Measurements from ENCODE around the gene FAM120A. TPM values are rescaled to one million over a fixed set of nuclear protein-coding genes. Genes with fewer than 3 reads are reported as not detected.

The FAM120A gene
- total and polyA plus RNA-seq, 9 donors = 37.9 to 130 (median 78.9) TPM

DNA sequence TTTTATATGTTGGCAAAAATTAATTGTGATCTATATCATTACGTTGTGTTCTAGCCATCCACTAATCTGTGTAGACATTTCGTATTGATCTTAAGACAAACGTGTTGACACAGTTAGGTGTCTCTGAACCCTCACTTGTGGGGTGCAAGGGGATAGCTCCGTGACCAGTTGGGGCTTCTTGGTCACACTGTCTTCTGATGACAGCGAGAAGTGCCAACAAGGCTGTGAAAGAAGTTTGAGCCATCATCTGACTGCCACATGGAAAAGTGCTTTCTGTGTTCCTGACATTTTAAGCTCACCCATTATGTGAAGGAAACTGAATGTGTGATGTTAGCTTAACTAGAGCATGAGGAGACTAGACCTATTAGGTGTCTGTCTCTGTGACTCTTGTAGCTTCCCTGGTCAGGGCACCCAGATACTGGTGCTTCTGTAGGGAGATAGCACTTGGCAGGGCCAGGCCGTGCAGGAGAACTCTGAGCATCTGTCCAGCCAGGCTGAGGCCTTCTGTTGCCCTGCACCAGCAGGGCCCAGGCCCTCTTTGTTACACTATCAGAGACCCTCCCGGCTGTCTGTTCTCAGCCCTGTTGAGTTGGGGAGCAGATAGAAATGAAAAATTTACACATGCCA, 72.1 kb downstream of the FAM120A start:
- Histone ChIP-seq H3K4me1 (ENCODE audit: insufficient read depth) (peaks cover 3% of the 10 kb centered on the region), H3K27me3 (no peaks in the 10 kb centered on the region), H3K4me3 (no peak overlapping the region), H3K9me3 (no peaks in the 10 kb centered on the region), H3K27ac (no peak overlapping the region), H3K36me3 (no peaks in the 10 kb centered on the region)
- TF ChIP-seq POLR2A (IDR thresholded peaks at IDR 0.05) = no peak
- TF ChIP-seq, protein P1, sequence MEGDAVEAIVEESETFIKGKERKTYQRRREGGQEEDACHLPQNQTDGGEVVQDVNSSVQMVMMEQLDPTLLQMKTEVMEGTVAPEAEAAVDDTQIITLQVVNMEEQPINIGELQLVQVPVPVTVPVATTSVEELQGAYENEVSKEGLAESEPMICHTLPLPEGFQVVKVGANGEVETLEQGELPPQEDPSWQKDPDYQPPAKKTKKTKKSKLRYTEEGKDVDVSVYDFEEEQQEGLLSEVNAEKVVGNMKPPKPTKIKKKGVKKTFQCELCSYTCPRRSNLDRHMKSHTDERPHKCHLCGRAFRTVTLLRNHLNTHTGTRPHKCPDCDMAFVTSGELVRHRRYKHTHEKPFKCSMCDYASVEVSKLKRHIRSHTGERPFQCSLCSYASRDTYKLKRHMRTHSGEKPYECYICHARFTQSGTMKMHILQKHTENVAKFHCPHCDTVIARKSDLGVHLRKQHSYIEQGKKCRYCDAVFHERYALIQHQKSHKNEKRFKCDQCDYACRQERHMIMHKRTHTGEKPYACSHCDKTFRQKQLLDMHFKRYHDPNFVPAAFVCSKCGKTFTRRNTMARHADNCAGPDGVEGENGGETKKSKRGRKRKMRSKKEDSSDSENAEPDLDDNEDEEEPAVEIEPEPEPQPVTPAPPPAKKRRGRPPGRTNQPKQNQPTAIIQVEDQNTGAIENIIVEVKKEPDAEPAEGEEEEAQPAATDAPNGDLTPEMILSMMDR (IDR thresholded peaks at IDR 0.05) = no peak
- TF ChIP-seq EP300 (IDR thresholded peaks at IDR 0.05) = no peak
- intact Hi-C loops (cut with DNase I) = no loop called here
- no peak for DNase-seq
- 86 to 90% (median 88%) methylated on average over 7 of the region's 7 CpGs for WGBS, 3 donors

DNA sequence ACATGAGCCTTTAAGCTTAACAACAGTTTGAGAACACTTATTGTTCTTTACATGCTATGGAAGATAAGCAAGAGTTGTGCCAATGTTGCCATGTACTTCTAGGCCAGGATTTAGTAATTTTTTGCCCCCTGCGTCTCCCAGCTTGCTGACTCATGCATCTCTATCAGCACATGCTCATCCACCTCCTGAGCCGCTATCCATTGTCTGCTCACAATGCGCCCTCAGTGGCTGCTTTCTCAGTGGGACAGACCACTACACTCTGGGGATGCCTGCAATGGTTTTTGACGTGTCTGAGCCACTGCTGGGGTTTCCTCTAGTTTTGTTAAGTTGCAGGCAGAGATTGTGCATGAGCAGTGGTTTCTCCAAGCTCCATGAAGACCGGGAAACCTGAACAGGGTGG, 74.0 kb downstream of the FAM120A start:
- Histone ChIP-seq H3K4me1 (ENCODE audit: insufficient read depth) (peaks cover 2% of the 10 kb centered on the region), H3K36me3 (no peaks in the 10 kb centered on the region), H3K4me3 (no peak overlapping the region), H3K27ac (no peak overlapping the region), H3K27me3 (no peaks in the 10 kb centered on the region), H3K9me3 (no peaks in the 10 kb centered on the region)
- intact Hi-C loops (cut with DNase I) = no loop called here
- DNase-seq = no peak
- no peak for TF ChIP-seq POLR2A (IDR thresholded peaks at IDR 0.05)
- TF ChIP-seq EP300 (IDR thresholded peaks at IDR 0.05) = no peak
- TF ChIP-seq, protein P1 (IDR thresholded peaks at IDR 0.05) = no peak
- WGBS, 3 donors = 90 to 95% (median 94%) methylated on average over 5 of the region's 5 CpGs

DNA sequence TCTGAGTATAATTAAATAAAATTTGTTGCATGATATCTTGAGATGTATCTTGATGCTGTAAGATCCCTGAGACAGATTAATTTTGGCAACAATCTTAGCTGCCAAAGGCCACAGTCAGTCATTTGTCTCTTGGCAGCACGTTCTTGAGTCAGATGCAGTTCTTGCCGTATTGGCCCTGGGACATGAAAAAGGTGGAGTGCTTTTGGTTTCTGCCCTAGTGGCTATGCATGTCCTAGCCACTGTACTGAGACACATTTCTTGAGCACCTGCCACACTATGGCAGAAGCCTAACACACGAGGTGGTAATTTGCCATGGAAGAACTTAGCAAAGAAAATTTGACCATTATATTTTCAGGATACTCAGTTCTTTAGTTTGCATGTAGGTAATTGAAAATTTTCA, 79.9 kb downstream of the FAM120A start:
- 72 to 76% (median 76%) methylated on average over 3 of the region's 3 CpGs for WGBS, 3 donors
- no peaks in the 10 kb centered on the region for H3K36me3 ChIP-seq
- TF ChIP-seq POLR2A (IDR thresholded peaks at IDR 0.05) (no peak), EP300 (IDR thresholded peaks at IDR 0.05) (no peak)
- TF ChIP-seq, protein P1 (IDR thresholded peaks at IDR 0.05) = no peak
- no peaks in the 10 kb centered on the region for H3K27me3 ChIP-seq
- H3K9me3 ChIP-seq = no peaks in the 10 kb centered on the region
- H3K4me1 ChIP-seq (ENCODE audit: insufficient read depth) = peaks cover 3% of the 10 kb centered on the region
- H3K27ac ChIP-seq = no peak overlapping the region
- no peak for DNase-seq
- no peak overlapping the region for H3K4me3 ChIP-seq
- intact Hi-C loops (cut with DNase I) = no loop called here

DNA sequence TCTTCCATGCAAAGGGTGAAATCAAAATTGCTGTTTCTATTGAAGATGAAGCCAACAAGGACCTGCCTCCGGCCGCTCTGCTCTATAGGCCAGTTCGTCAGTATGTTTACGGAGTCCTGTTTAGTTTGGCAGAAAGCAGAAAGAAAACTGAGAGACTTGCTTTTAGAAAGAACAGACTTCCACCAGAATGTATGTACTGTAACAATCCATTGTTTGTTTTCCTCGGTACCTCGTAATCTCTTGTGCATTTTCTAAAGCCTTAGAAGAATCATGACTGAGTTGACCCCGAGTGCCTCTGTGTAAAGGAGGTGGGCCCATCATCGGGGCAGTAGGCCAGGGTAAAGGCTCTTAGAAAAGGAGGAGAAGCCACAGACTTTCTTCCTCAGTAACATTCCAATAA, 80.7 kb downstream of the FAM120A start:
- DNase-seq = no peak
- H3K27me3 ChIP-seq = no peaks in the 10 kb centered on the region
- no peak overlapping the region for H3K27ac ChIP-seq
- intact Hi-C loops (cut with DNase I) = no loop called here
- TF ChIP-seq, protein P1 (IDR thresholded peaks at IDR 0.05) = no peak
- no peak for TF ChIP-seq POLR2A (IDR thresholded peaks at IDR 0.05)
- TF ChIP-seq EP300 (IDR thresholded peaks at IDR 0.05) = no peak
- H3K36me3 ChIP-seq = no peaks in the 10 kb centered on the region
- H3K9me3 ChIP-seq = no peaks in the 10 kb centered on the region
- H3K4me1 ChIP-seq (ENCODE audit: insufficient read depth) = peaks cover 3% of the 10 kb centered on the region
- WGBS, 3 donors = 28 to 63% (median 33%) methylated on average over 8 of the region's 8 CpGs
- H3K4me3 ChIP-seq = no peak overlapping the region
